HG03103 (cell line): Measurements from ENCODE around the gene HNRNPA3.

ENCODE experiments used
- ATAC-seq: cut with Tn5 transposase; IDR thresholded peaks from one replicate; pipeline ENCODE4 v1.9.1; 2021; ENCODE audit warnings: low read depth; ENCODE audit not compliant: unreplicated experiment

HNRNPA3 gene

DNA sequence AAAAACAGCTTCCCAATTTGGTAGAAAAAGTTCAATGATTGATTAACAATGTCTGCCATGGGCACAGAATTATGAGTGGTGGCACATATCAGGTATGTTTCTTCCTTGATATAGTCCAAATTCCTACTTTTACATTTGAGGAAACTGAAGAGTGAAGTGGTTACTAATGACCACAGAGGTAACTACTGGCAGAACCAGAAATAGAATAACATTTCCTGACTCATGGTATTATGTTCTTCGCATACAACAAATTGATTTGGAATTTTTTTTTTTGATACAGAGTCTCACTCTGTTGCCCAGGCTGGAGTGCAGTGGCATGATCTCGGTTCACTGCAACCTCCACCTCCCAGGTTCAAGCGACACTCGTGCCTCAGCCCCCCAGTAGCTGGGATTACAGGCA, 57.9 kb downstream of the HNRNPA3 start:
- ATAC-seq = no peak

DNA sequence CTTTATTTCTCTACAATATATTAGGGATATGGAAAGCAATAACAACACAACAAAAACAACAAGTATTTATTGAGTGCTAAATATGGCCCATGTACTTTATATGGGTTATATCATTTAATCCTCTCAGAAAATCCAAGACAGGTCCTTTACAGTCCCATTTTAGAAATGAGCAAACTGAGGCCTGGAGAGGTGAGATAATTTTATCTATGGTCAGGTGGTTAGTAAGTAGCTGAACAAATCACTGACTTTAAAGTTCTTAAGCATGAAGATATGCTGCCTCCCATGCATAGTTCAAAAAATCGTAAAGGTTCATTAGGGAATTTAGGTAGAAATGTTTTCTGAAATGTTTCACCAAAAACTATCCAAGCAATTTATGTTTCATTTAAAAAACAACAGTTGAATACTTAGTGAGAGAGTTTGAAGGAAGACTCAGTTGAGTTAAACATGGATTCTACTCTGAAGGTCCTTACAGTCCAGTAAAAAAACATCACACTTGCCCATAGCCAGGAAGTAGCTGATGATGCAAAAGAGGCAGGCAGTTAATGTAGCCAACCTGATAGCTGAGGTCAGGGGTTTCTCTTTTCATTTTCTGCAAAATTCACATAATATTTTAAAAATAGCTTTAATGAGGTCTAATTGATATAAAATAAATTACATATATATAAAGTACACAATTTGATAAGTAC, 59.5 kb downstream of the HNRNPA3 start:
- ATAC-seq = no peak

DNA sequence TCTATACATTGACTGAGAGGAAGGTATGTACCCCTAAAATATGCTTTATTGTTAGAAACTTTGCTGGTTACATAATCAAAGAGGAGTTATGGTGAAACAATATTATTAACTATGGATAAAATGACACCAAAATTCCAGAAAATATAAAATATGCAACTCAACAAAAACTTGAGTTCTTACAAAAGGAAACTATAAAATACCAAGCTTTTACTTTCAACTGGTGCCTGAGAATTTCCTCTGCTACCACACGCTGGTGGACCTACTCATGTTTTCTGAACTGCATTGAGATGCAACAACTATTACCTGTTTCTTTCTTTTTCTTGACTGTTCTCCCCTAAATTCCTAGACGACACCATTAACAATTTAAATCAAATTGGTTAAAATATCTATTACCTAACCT, 60.2 kb downstream of the HNRNPA3 start:
- no peak for ATAC-seq

DNA sequence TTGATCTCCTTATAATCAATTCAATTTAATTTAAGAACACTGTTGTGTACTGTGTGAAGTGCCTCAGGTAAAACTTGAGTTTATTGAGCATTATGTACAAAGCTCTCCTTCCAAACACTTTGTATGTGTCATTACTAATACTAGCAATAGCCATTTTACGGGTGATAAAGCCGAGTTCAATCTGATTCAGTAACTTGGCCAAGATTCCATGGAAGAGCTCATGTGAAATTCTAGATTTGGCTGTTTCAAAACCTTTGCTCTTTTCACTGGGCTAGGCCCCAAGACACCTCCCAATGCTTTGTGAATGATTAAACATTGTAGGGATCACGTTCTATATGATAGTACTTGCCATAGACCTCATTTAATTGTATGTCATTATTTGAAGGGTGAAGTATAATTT, 60.8 kb downstream of the HNRNPA3 start:
- no peak for ATAC-seq
